LNCAP (cell line): ENCODE results near the gene SORCS3.

Source experiments
- TF ChIP-seq, protein P1 (sequence below): fragments of 450-650 bp; IDR thresholded peaks from 2 replicates; pipeline ENCODE4 v1.5.1; 2017; ENCODE audit warnings: mild to moderate bottlenecking

SORCS3 gene

DNA sequence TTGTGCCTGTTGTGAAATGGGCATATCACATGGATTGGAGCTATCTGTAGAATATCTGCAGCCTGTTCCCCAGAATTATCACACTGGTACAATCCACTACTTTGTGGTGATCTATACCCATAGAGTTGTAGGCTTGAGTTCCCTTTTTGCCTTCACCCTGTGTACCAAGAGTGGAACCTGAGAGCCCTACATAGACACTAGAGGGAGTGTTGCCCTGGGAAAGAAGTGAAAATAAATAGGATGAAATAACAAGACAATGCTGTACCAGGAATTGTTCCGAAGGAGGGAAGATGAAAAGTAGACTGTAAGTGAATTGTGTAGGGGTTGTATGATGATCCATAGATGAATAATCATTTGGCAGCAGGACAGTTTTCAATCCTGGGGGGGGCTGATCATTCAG is 9.0 kb downstream of the SORCS3 start:
- TF ChIP-seq, protein P1, sequence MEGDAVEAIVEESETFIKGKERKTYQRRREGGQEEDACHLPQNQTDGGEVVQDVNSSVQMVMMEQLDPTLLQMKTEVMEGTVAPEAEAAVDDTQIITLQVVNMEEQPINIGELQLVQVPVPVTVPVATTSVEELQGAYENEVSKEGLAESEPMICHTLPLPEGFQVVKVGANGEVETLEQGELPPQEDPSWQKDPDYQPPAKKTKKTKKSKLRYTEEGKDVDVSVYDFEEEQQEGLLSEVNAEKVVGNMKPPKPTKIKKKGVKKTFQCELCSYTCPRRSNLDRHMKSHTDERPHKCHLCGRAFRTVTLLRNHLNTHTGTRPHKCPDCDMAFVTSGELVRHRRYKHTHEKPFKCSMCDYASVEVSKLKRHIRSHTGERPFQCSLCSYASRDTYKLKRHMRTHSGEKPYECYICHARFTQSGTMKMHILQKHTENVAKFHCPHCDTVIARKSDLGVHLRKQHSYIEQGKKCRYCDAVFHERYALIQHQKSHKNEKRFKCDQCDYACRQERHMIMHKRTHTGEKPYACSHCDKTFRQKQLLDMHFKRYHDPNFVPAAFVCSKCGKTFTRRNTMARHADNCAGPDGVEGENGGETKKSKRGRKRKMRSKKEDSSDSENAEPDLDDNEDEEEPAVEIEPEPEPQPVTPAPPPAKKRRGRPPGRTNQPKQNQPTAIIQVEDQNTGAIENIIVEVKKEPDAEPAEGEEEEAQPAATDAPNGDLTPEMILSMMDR, result peak; percentile 21; the same call in 1 of the 2 replicates

DNA sequence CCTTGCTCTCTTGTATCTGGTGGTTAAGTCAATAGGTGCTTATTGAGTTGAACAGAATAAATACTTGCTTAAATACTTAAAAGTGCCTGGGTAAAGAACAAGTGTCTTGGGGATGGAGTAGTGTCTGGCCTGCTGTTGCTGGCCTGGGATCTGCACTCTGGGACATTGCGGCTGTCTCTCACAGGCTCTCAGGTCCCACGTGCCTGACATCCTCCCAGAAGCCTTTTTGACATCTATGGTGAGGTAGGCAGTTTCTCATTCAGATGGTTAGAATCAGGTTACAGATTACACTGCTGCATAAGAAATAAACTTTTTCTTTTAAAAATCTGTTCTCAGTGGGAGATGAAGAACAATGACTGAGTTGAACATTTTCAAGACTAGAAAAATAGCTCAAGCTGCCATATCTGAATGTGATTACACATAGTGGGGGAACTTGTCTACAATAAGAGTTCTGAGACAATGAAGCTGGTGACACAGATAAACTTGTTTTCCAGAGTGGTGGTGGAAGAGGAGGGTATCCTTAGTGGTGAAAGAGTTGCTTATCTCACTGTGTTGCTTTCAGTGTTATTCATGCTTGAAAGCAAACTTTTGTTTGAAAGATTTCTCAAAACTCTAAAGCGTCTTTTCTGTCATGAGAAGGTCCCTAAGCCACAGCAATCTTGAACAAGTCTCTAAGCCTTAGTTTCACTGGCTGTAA is 9.7 kb downstream of the SORCS3 start:
- TF ChIP-seq, protein P1, result no peak

DNA sequence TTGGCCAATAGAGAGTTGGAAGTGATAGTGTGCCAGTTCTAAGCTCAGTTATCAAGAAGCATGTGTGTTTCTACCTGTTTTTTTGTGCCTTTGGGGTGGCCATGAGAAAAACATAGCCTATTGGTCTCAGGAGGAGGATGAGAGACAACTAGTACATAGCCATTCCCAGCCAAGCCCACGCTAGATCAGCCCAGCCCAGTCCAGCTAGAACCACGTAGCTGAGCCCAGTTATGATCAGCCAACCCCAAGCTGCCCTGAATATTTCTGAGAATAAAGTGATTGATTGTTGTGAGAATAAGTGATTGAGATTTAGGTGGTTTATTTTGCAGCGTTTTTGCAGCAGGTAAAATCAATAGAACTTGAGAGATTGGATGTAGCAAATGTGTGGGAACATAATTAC is 15.9 kb downstream of the SORCS3 start:
- TF ChIP-seq, protein P1, result no peak

DNA sequence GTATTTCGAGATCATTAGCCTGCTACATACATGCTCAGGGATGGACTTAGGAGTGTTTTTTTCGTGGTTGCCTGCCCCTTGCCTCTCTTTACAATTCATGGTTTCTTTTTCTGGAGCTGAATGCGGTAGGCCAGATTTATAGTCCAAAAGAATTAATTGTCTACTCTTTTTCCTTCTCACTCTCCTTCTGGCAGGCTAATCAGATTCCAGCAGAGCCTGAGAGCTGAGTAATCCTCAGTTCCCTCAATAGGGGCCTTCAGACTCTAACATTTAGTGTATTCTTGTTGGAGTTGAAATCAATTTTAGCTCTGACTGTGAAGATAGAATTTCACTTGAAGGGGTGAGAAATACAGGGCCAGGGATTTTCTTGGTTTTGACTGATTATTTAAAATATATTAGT is 16.4 kb downstream of the SORCS3 start:
- TF ChIP-seq, protein P1, result no peak

DNA sequence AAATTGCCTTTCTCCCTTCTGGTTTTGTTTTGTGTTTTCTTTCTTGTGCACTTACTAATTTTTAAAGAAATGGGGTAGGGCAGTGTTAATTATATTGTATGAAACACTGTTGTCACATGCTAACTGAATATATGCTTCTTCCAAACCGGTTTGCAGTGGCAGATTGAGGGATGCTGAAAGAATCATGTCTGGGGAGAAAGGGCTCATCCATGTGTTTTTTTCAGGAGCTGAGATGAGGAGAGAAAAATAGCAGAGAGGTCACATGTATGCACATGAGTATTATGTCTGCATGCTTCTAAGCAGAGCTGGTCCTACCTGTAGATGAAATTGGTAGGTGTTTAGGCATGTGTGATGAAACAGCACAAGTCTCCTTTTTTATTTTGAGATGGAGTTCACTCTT is 17.0 kb downstream of the SORCS3 start:
- TF ChIP-seq, protein P1, result no peak

DNA sequence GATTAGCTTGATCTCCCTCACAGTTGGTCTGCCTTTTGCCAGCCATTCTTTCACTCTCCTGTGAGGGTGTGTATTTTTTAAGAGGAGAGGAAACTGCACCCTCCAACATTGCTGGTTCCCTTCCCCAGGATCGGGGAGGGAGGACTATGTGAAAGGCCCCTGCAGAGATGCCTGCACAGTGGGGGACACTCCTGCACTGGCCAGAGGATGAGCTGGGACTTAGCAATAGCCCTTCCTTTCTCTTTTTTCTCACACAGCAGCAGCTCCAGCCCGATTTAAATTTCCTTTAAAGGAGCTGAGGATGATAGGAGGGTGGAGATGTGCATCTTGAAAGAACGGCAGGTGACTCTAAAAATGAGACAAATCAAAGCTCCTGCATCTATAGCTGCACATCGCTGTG is 18.7 kb downstream of the SORCS3 start:
- TF ChIP-seq, protein P1, result no peak

DNA sequence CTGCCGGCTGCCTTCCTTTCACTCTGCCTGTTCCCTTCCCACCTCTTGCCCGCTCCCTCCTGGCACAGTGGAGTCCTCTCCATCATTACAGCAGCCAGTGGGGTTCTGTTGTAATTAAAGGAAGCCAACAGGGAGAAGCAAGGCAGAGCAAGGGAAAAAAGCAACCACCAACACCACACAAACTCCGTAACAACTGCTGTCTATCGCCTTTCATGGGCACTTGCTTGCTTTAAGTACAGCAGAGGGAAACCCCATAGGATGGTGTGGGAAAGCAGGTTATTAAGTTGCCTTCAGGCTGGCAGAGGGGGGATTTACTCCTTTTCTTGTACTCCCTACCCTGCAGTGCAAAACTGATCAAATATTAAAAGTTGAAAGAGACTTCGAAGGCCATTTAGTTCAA is 22.0 kb downstream of the SORCS3 start:
- TF ChIP-seq, protein P1, result no peak

DNA sequence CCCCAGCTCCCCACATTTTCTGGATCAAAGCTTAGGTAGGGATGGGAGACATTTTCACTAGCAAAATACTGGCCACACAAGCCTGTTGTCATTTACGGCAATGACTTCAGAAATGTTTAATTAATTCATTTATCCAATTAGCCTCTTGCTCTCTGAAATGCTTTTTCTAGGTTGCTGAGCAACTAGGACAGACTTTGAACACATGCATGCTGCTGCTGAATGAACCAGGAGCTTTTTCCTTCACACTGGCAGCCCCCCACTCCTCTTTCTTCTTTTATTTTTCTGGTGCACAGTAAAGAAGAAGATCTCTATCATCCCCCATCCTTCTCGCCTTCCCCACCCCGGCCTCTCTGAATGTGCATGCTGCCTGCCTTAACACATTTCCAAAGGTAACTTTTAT is 22.5 kb downstream of the SORCS3 start:
- TF ChIP-seq, protein P1, result no peak
